Measurements from ENCODE around the gene STAM2.
"Not testable (repeated sequence)": the region's sequence is repeated elsewhere in the genome, so short reads cannot be mapped to it uniquely, and the experiment has no call there.

The STAM2 gene

DNA sequence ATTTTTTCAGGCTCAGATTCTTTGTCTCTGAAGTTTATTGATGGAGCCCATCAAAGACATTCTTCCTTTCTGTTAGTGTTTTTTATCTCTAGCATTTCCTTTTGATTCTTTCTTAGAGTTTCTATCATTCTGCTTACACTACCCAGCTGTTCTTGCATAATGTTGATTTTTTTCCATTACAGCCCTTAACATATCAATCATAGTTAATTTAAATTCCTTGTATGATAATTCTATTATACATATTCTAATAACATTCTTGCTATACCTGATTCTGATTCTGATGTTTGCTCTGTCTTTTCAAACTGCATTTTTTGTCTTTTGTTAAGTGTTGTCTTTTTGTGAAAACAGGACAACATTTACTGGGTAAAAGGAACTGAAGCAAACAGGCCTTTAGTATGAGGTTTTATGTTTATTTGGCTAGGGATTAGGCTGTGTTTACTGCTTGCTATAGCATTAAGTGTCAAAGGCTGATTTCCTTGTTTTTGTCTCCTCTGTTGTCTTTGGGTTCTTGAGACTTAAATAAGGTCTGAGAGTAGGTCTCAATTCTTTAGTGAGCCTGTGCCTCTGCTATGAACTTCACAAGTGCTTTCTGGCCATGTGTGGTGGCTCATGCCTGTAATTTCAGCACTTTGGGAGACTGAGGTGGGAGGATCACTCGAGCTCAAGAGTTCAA is 8.0 kb upstream of the STAM2 start:
- H3K4me3 ChIP-seq (ENCODE audit: low read depth, low read length): no peak overlapping the region
- TF ChIP-seq, protein P1, sequence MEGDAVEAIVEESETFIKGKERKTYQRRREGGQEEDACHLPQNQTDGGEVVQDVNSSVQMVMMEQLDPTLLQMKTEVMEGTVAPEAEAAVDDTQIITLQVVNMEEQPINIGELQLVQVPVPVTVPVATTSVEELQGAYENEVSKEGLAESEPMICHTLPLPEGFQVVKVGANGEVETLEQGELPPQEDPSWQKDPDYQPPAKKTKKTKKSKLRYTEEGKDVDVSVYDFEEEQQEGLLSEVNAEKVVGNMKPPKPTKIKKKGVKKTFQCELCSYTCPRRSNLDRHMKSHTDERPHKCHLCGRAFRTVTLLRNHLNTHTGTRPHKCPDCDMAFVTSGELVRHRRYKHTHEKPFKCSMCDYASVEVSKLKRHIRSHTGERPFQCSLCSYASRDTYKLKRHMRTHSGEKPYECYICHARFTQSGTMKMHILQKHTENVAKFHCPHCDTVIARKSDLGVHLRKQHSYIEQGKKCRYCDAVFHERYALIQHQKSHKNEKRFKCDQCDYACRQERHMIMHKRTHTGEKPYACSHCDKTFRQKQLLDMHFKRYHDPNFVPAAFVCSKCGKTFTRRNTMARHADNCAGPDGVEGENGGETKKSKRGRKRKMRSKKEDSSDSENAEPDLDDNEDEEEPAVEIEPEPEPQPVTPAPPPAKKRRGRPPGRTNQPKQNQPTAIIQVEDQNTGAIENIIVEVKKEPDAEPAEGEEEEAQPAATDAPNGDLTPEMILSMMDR (IDR thresholded peaks at IDR 0.05; ENCODE audit: low read depth, low read length): no peak

DNA sequence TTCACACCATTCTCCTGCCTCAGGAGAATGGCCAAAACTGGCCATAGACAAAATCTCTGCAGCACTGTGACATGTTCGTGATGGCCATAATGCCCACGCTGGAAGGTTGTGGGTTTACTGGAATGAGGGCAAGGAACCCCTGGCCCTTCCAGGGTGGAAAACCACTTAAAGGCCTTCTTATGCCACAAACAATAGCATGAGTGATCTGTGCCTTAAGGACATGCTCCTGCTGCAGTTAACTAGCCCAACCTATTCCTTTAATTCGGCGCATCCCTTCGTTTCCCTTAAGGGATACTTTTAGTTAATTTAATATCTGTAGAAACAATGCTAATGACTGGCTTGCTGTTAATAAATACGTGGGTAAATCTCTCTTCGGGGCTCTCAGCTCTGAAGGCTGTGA is 2.1 kb upstream of the STAM2 start:
- not testable (repeated sequence) for H3K4me3 ChIP-seq (ENCODE audit: low read depth, low read length)

DNA sequence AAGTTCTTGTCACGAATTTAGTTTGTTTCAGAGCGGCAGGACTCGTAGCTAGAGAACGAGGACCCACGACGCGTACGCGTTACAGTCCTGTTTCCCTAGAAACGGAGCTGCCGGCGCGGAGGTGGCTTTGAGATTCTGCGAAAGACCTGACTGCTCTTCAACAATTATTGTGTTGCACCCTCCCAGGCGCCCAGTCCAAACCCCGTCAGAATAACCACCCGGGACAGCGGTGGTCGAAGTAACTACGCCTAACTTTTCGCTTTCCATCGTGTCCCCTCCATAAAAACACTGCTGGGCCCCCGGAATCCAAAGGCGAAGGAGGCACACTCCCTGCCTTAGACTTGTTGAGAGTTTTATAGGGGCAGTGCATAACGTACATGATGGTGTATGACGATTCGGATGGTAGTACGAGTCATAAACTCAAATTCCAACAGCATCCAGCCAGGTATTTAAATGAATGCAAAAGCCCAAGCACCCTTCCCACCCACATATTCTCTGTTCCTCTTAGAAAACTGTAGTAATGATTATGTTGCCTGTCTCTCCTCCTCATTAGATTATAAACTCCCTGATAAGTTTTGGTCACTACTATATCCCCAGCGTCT is 651 bp upstream of the STAM2 start:
- TF ChIP-seq, protein P1 (IDR thresholded peaks at IDR 0.05; ENCODE audit: low read depth, low read length): no peak
- peak overlapping the region; percentile 95 for H3K4me3 ChIP-seq (ENCODE audit: low read depth, low read length)

DNA sequence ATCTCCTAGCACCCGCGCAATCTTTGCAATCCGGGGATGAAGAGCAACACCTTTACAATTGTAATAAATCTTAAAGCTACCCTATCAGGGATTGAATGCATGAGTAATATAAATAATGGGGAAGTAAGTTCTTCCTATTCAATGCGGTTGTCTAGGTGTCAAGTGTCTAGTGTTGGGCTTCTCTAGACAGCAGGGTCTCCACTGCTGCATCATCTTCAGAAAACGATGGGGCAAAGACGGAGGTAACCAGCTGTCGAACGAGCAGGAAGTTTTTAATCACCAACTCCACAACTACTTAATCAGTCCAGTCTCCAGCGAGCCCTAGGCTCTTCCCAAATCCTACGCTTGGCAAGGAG is 573 bp downstream of the STAM2 start:
- H3K4me3 ChIP-seq (ENCODE audit: low read depth, low read length): peak overlapping the region; percentile 95
- TF ChIP-seq, protein P1 (IDR thresholded peaks at IDR 0.05; ENCODE audit: low read depth, low read length): no peak

DNA sequence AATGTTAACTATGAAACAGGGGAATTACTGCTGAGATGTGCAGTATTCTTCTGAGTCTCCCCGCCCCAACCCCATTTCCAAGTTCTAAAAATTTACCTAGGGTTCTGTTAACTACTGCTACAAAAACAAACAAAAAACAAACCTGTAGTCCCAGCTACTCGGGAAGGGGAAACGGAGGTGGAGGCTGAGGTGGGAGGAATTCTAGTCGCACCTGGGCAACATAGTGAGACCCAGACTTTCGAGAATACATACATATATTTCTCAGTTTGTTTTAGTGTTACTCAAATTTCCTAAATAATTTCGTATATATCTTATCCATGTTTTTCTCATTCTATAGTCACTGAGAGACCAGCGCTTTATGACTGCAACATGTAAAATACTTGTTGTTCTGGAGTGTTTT is 989 bp downstream of the STAM2 start:
- TF ChIP-seq, protein P1 (IDR thresholded peaks at IDR 0.05; ENCODE audit: low read depth, low read length): no peak
- H3K4me3 ChIP-seq (ENCODE audit: low read depth, low read length): peak overlapping the region; percentile 95

DNA sequence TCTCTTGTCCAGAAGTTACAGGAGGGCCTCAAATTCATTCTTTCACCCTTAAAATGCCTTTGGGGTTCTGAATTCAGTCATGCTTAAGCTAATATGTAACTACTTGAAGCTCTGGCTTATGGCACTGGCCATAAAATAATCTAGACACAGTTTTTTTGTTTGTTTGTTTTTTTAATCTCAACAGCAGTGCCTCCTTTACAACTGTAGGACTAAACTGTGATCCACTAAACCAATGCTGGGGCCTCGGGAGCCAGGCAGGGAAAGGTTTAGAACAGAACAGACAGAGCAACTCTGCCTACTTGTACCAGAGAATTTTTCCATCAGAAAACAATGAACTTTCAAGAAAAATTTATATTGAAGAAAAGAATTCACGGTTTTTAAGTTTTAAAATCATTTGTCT is 1.7 kb downstream of the STAM2 start:
- H3K4me3 ChIP-seq (ENCODE audit: low read depth, low read length): peak overlapping the region; percentile 4; the same call in 1 of the 2 replicates
- TF ChIP-seq, protein P1 (IDR thresholded peaks at IDR 0.05; ENCODE audit: low read depth, low read length): no peak

DNA sequence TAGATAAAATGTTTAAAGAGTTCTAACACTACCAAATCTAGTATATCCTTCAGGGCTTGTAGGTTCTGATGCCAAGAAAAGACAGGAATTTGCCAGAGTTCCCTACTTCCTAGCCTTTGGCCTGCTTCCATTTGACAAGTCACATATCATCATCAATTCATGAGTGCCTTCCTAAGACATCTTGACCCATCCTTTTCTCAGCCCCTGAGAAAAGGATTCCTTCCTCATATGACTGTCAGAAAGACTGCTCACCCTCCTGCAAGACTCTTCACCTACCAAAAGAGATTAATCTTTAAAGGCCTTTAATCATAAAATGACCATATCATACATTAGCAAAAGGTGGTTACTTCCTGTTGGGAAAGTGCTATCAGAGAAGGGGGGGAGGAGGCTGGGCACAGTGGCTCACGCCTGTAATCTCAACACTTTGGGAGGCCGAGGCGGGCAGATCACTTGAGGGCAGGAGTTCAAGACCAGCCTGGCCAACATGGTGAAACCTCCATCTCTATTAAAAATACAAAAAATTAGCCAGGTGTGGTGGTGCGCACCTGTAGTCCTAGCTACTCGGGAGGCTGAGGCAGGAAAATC is 3.3 kb downstream of the STAM2 start:
- H3K4me3 ChIP-seq (ENCODE audit: low read depth, low read length): not testable (repeated sequence)

DNA sequence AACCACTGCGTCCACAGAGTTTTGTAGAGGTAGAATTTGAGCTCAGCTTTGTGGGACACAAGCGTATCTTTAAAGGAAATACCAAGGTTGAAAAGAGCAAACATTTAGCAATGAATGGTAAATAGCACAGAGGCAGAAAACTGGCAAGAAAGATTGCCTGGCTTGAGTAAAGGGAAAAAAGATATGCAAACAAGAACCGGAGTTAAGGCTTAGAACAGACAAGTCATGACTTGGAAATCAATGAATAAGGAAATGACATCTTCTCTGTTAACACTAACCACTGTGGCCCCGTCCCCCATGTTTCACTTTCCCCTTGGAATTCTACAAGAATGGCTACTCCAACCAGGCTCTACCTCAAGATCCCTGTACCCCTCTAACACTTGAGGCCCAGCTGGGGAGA is 3.8 kb downstream of the STAM2 start:
- no peak overlapping the region for H3K4me3 ChIP-seq (ENCODE audit: low read depth, low read length)
- TF ChIP-seq, protein P1 (IDR thresholded peaks at IDR 0.05; ENCODE audit: low read depth, low read length): no peak

DNA sequence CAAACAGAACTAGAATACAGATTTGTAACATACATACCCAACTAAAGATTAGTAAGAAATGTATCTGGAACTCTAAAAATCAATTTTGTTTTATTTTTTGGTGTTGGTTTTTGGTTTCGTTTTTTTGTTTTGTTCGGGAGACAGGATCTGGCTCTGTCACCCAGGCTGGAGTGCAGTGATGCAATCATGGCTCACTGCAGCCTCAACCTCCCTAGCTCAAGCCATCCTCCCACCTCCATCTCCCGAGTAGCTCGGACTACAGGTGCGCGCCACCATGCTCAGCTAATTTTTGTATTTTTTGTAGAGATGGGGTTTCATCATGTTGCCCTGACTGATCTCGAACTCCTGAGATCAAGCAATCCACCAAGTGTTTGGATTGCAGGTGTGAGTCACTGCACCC is 6.4 kb downstream of the STAM2 start:
- H3K4me3 ChIP-seq (ENCODE audit: low read depth, low read length): not testable (repeated sequence)

DNA sequence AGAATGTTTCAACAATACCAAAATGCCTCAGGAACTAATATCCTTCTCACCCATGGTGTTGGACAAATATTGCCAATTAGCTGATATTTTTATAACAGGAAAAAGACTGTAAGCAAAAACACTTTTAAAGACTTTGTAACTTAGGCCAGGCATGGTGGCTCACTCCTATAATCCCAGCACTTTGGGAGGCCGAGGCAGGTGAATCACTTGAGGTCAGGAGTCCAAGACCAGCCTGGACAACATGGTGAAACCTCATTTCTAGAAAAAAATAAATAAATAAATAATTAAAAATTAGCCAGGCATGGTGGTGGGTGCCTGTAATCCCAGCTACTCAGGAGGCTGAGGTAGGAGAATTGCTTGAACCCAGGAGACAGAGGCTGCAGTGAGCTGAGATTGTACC is 8.1 kb downstream of the STAM2 start:
- peak overlapping the region; percentile 26; the same call in 1 of the 2 replicates for H3K4me3 ChIP-seq (ENCODE audit: low read depth, low read length)

All from WI38 (cell line).